HepG2 (cell line): ENCODE data around the gene TUBB3. TPM values are rescaled to one million over a fixed set of nuclear protein-coding genes. Genes with fewer than 3 reads are reported as not detected.

Experiments used
- AKAP8 ChIP-seq: sonication (generic); formaldehyde crosslinking; IDR thresholded peaks from 2 replicates; pipeline ENCODE4 v1.5.1; 2020; ENCODE audit warnings: mild to moderate bottlenecking, missing genetic modification reagents
- ATF4 ChIP-seq, 2 experiments: fragments of 450-650 bp in 1 of 2; sonication (generic) in 1 of 2; formaldehyde crosslinking; IDR thresholded peaks; 2 replicates each; pipeline versions ENCODE4 v1.5.0 to v1.8.0; 2020 to 2022; ENCODE audit warnings: mild to moderate bottlenecking in 1 of 2, missing genetic modification reagents in 1 of 2
- BATF2 ChIP-seq: sonication (generic); formaldehyde crosslinking; IDR thresholded peaks from 2 replicates; pipeline ENCODE4 v1.8.0; 2022; ENCODE audit warnings: mild to moderate bottlenecking, missing genetic modification reagents, moderate library complexity
- FLYWCH1 ChIP-seq: sonication (generic); formaldehyde crosslinking; IDR thresholded peaks from 2 replicates; pipeline ENCODE4 v1.8.1; 2023; ENCODE audit warnings: mild to moderate bottlenecking, missing genetic modification reagents
- FOXA1 ChIP-seq, 2 experiments: fragments of 450-650 bp in 1 of 2; sonication (generic) in 1 of 2; formaldehyde crosslinking in 1 of 2; IDR thresholded peaks; 2 replicates each; pipeline versions ENCODE4 v1.4.0 to v1.6.1; 2016 to 2020; ENCODE audit warnings: missing genetic modification reagents in 1 of 2
- HIVEP1 ChIP-seq: sonication (generic); formaldehyde crosslinking; IDR thresholded peaks from 2 replicates; pipeline ENCODE4 v1.4.0; 2020; ENCODE audit warnings: mild to moderate bottlenecking, missing genetic modification reagents
- HOXA9 ChIP-seq: sonication (generic); formaldehyde crosslinking; IDR thresholded peaks from 2 replicates; pipeline ENCODE4 v1.8.1; 2022; ENCODE audit warnings: missing genetic modification reagents, mild to moderate bottlenecking, moderate library complexity, borderline replicate concordance
- ZFX ChIP-seq: sonication (generic); formaldehyde crosslinking; IDR thresholded peaks from 2 replicates; pipeline ENCODE4 v1.4.0; 2020; ENCODE audit warnings: mild to moderate bottlenecking, low read depth, missing genetic modification reagents, moderate library complexity
- ZNF468 ChIP-seq: sonication (generic); formaldehyde crosslinking; IDR thresholded peaks from 2 replicates; pipeline ENCODE4 v1.8.0; 2022; ENCODE audit warnings: mild to moderate bottlenecking, moderate library complexity, missing genetic modification reagents
- ZNF672 ChIP-seq: sonication (generic); formaldehyde crosslinking; IDR thresholded peaks from 2 replicates; pipeline ENCODE4 v1.8.1; 2022; ENCODE audit warnings: missing genetic modification reagents
- ZSCAN9 ChIP-seq: IDR thresholded peaks from 2 replicates; pipeline ENCODE4 v1.6.1; 2016; ENCODE audit warnings: borderline replicate concordance
- polyA plus RNA-seq, 8 experiments: library from polyadenylated mRNA; depleted of rRNA in 3 of 8; stranded (reverse) in 7 of 8; unstranded in 1 of 8; fragments of >200 nt; fragmentation: Illumina TruSeq in 4 of 8; extraction: Trizol in 4 of 8; gene quantifications; 2 replicates each; pipeline versions ENCODE4 v1.2.1 to v1.2.3, GENCODE V29; 2011 to 2016; ENCODE audit warnings: low read depth in 4 of 8, missing spikeins in 1 of 8, mixed read lengths in 1 of 8; ENCODE audit not compliant: insufficient read depth in 1 of 8
- total RNA-seq, 5 experiments: library from RNA; depleted of rRNA; stranded (reverse); fragments of >200 nt; fragmentation: Illumina TruSeq; extraction: Trizol; gene quantifications; 2 replicates each; pipeline ENCODE4 v1.2.3, GENCODE V29; 2016; ENCODE audit warnings: low read depth in 1 of 5

Gene TUBB3
- total and polyA plus RNA-seq, 2 of the 13 experiments (the other 11 are each of a cell fraction or from before 2014, with no cell fraction given), result 110 to 185 TPM

- TF ChIP-seq ATF4 (CRISPR knock-in tag; IDR thresholded peaks at IDR 0.05) (peak in 1 of 2 experiments; percentile 28; a peak in 1 of 4 replicates), ZFX (CRISPR knock-in tag) (peak; percentile 23; the same call in 1 of the 2 replicates), AKAP8 (CRISPR knock-in tag) (peak; percentile 69; the same call in 1 of the 2 replicates), ZNF672 (peak; percentile 86; the same call in 1 of the 2 replicates), ZNF468 (CRISPR knock-in tag) (0 out of 2 replicates have a peak, but pooled peaks have one; percentile 48), FLYWCH1 (CRISPR knock-in tag) (no peak), HOXA9 (CRISPR knock-in tag) (peak; percentile 64; the same call in 1 of the 2 replicates), ZSCAN9 (CRISPR knock-in tag) (no peak), HIVEP1 (CRISPR knock-in tag) (peak; percentile 25; the same call in 1 of the 2 replicates), BATF2 (CRISPR knock-in tag) (0 out of 2 replicates have a peak, but pooled peaks have one; percentile 38), FOXA1 (IDR thresholded peaks at IDR 0.05) (0 out of 2 replicates have a peak, but pooled peaks have one; percentile 28), FOXA1 (CRISPR knock-in tag; IDR thresholded peaks at IDR 0.05) (peak; percentile 58)
Measured at GRCh38 chr16:89913408-89914387, 9.4 kb upstream of the TUBB3 start (continued).
